Vagina (tissue), 2 donors: ENCODE results near the gene SENP2. TPM values are rescaled to one million over a fixed set of nuclear protein-coding genes. Genes with fewer than 3 reads are reported as not detected.

ENCODE experiments used
- DNase-seq, 2 donors: peaks; one replicate each; pipeline ENCODE4 v3.0.0-alpha.2; 2017; ENCODE audit errors: extremely low spot score in 2 of 2
- H3K27ac ChIP-seq: fragments of 200-600 bp; sonication (generic); one replicate; pipeline ENCODE4 v1.5.1; 2019
- H3K27me3 ChIP-seq: fragments of 200-600 bp; sonication (generic); one replicate; pipeline ENCODE4 v1.5.1; 2019
- H3K36me3 ChIP-seq, 2 donors: fragments of 200-600 bp; sonication (generic); one replicate each; pipeline ENCODE4 v1.5.1; 2017 to 2019
- H3K4me1 ChIP-seq: fragments of 200-600 bp; sonication (generic); one replicate; pipeline ENCODE4 v1.5.1; 2019
- H3K4me3 ChIP-seq, 2 donors: fragments of 200-600 bp; sonication (generic); 1 replicate in 1 of 2; 2 replicates in 1 of 2; pipeline ENCODE4 v1.5.1; 2016 to 2019
- H3K9me3 ChIP-seq: fragments of 200-600 bp; sonication (generic); one replicate; pipeline ENCODE4 v1.5.1; 2019
- CTCF ChIP-seq, 3 experiments: fragments of 450-650 bp in 2 of 3; fragments of 200-600 bp in 1 of 3; sonication (generic) in 1 of 3; IDR thresholded peaks; one replicate each; pipeline ENCODE4 v1.5.1; 2017 to 2019; ENCODE audit warnings: antibody characterized with exemption in 3 of 3, mild to moderate bottlenecking in 2 of 3, moderate library complexity in 2 of 3
- POLR2A ChIP-seq, 2 donors: fragments of 450-650 bp; IDR thresholded peaks; one replicate each; pipeline ENCODE4 v1.6.1; 2017; ENCODE audit warnings: antibody characterized with exemption in 2 of 2, mild to moderate bottlenecking in 2 of 2, moderate library complexity in 2 of 2
- POLR2AphosphoS5 ChIP-seq, 2 donors: sonication (generic); formaldehyde crosslinking; IDR thresholded peaks; one replicate each; pipeline ENCODE4 v1.9.0; 2017; ENCODE audit warnings: antibody characterized with exemption in 2 of 2, mild to moderate bottlenecking in 2 of 2, low read depth in 1 of 2; ENCODE audit not compliant: insufficient read depth in 1 of 2
- intact Hi-C: fragments of 100-400 bp; cut with DNase I; formaldehyde crosslinking; loops from one replicate; pipeline ENCODE4 v1.15.1; 2023
- total RNA-seq: library from RNA; depleted of rRNA; stranded (reverse); fragments of >200 nt; gene quantifications from one replicate; pipeline ENCODE4 v1.2.3, GENCODE V29; 2016

SENP2 gene
- total RNA-seq, 1 donor from 2014 or later, result 13.8 TPM

- Histone ChIP-seq H3K27me3 (no peaks in the 10 kb centered on the region), H3K36me3 (no peaks in the 10 kb centered on the region), H3K4me1 (peaks cover 16% of the 10 kb centered on the region), H3K27ac (no peak overlapping the region), H3K4me3 (no peak overlapping the region), H3K9me3 (no peaks in the 10 kb centered on the region)
- intact Hi-C loops, result no loop called here
- DNase-seq, result peak; percentile 67 to 76
- TF ChIP-seq POLR2AphosphoS5 (IDR thresholded peaks at IDR 0.05; ENCODE audit: insufficient read depth in 1 of 2, low read depth in 1 of 2) (no peak), POLR2A (IDR thresholded peaks at IDR 0.05) (no peak), CTCF (IDR thresholded peaks at IDR 0.05) (no peak)
Measured at GRCh38 chr3:185651971-185652370, 65.9 kb downstream of the SENP2 start.

- peak; percentile 77 to 83 for DNase-seq
- H3K27ac ChIP-seq, result peak overlapping the region; percentile 94
Measured at GRCh38 chr3:185653949-185654757, 68.1 kb downstream of the SENP2 start.

GRCh38 chr3:185654758-185655145 lies 68.7 kb downstream of the SENP2 start:
- Histone ChIP-seq H3K4me1 (peaks cover 44% of the 10 kb centered on the region), H3K27me3 (no peaks in the 10 kb centered on the region), H3K36me3 (no peaks in the 10 kb centered on the region), H3K4me3 (no peak overlapping the region), H3K27ac (peak overlapping the region; percentile 94), H3K9me3 (no peaks in the 10 kb centered on the region)
- TF ChIP-seq POLR2A (IDR thresholded peaks at IDR 0.05) (no peak), CTCF (IDR thresholded peaks at IDR 0.05) (no peak), POLR2AphosphoS5 (IDR thresholded peaks at IDR 0.05; ENCODE audit: insufficient read depth in 1 of 2, low read depth in 1 of 2) (no peak)
- intact Hi-C loops, result no loop called here
- peak in 1 of 2 donors; percentile 69 for DNase-seq

More at GRCh38 chr3:185653949-185654757, 68.1 kb downstream of the SENP2 start:
- TF ChIP-seq CTCF (IDR thresholded peaks at IDR 0.05), result no peak
- no peak for TF ChIP-seq POLR2AphosphoS5 (IDR thresholded peaks at IDR 0.05; ENCODE audit: insufficient read depth in 1 of 2, low read depth in 1 of 2)
- no peak for TF ChIP-seq POLR2A (IDR thresholded peaks at IDR 0.05)
- no peaks in the 10 kb centered on the region for H3K9me3 ChIP-seq
- no peaks in the 10 kb centered on the region for H3K27me3 ChIP-seq
- H3K4me1 ChIP-seq, result peaks cover 38% of the 10 kb centered on the region
- no peaks in the 10 kb centered on the region for H3K36me3 ChIP-seq
- intact Hi-C loops, result no loop called here
- H3K4me3 ChIP-seq, result no peak overlapping the region

- Histone ChIP-seq H3K27ac (peak overlapping the region; percentile 94), H3K4me3 (no peak overlapping the region), H3K27me3 (no peaks in the 10 kb centered on the region), H3K36me3 (no peaks in the 10 kb centered on the region), H3K9me3 (no peaks in the 10 kb centered on the region), H3K4me1 (peaks cover 53% of the 10 kb centered on the region)
- peak; percentile 81 to 89 for DNase-seq
- intact Hi-C loops, result loop anchor here (2.0 kb wide), 1 partner anchor 281 kb away; no protein-coding TSS in a partner anchor
- TF ChIP-seq POLR2A (IDR thresholded peaks at IDR 0.05), result no peak
- TF ChIP-seq POLR2AphosphoS5 (IDR thresholded peaks at IDR 0.05; ENCODE audit: insufficient read depth in 1 of 2, low read depth in 1 of 2), result peak in 1 of 2 donors; percentile 42
- TF ChIP-seq CTCF (IDR thresholded peaks at IDR 0.05), result no peak
Measured at GRCh38 chr3:185655426-185656320, 69.6 kb downstream of the SENP2 start.
